Tibial nerve (tissue), 4 donors: ENCODE data around the gene ZBTB1.

Experiments used
- CTCF ChIP-seq, 5 experiments: fragments of 200-600 bp in 3 of 5; fragments of 450-650 bp in 2 of 5; sonication (generic) in 3 of 5; IDR thresholded peaks; one replicate each; pipeline ENCODE4 v1.5.1; 2016 to 2019; ENCODE audit warnings: antibody characterized with exemption in 5 of 5, mild to moderate bottlenecking in 3 of 5, moderate library complexity in 2 of 5
- EP300 ChIP-seq, 2 donors: sonication (generic); formaldehyde crosslinking; IDR thresholded peaks; one replicate each; pipeline ENCODE4 v1.6.1; 2017; ENCODE audit warnings: antibody characterized with exemption in 2 of 2, mild to moderate bottlenecking in 1 of 2
- POLR2A ChIP-seq, 2 donors: fragments of 450-650 bp; IDR thresholded peaks; one replicate each; pipeline ENCODE4 v1.6.1; 2017; ENCODE audit warnings: antibody characterized with exemption in 2 of 2, mild to moderate bottlenecking in 2 of 2, moderate library complexity in 2 of 2

- TF ChIP-seq CTCF (IDR thresholded peaks at IDR 0.05) (no peak), EP300 (IDR thresholded peaks at IDR 0.05) (no peak), POLR2A (IDR thresholded peaks at IDR 0.05) (no peak)
Measured at GRCh38 chr14:64496764-64497163, 7.8 kb upstream of the ZBTB1 start.
